C1 segment of cervical spinal cord (tissue), 14 donors: ENCODE results near the gene NAV2.
A peak's percentile ranks its signal among the peaks of the same experiment; 100 is the strongest.

Source experiments
- DNase-seq, 14 donors: peaks; one replicate each; lab custom pipeline; 2025; lab: John Stamatoyannopoulos, UW

The NAV2 gene

GRCh38 chr11:19777039-19777376 lies 64.4 kb downstream of the NAV2 start:
- DNase-seq: peak in 2 of 14 donors; percentile 27 to 31

- peak in 1 of 14 donors; percentile 16 for DNase-seq
These were observed 64.9 kb downstream of the NAV2 start for GRCh38 chr11:19777377-19778102.

GRCh38 chr11:19779740-19780139 lies 67.1 kb downstream of the NAV2 start:
- no peak for DNase-seq

DNA sequence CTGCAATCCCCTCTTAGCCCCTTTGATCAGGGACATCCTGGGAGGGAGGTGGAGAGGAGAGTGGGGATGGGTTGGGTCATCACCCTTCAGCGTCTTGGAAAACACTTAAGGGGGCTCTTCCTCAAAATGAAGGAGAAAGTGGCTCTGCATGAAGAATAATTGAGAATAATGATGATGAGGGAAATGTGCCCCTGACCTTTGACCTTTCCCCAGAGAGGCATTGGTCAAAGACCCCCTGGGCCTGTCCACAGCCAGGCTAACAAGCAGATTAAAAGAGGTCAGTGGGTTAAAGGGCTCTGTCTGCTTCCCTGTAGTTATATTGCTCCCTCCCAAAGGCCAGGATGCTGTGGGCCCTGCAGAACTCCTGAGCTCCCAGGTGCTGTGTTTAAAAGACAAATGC lies 68.7 kb downstream of the NAV2 start:
- DNase-seq: no peak

GRCh38 chr11:19785265-19785664 lies 72.6 kb downstream of the NAV2 start:
- no peak for DNase-seq

DNA sequence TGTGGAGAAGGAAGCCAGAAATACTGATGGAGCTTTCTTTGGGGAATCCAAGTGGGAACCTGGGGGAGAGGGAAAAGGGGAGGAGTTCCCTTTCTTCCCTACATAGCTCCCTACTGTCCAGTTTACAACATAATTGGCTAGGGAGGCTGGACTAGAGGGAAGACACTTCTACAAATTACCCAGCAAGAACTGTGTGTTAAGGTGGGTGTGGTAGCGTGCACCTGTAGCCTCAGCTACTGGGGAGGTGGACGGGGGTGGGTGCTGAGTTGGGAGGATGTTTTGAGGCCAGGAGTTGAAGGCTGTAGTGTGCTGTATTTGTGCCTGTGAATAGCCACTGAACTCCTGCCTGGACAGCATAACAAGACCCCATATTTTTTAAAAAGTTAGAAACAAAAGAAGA lies 74.0 kb downstream of the NAV2 start:
- DNase-seq: no peak

- no peak for DNase-seq
These were observed 75.8 kb downstream of the NAV2 start for GRCh38 chr11:19788435-19788834.

DNA sequence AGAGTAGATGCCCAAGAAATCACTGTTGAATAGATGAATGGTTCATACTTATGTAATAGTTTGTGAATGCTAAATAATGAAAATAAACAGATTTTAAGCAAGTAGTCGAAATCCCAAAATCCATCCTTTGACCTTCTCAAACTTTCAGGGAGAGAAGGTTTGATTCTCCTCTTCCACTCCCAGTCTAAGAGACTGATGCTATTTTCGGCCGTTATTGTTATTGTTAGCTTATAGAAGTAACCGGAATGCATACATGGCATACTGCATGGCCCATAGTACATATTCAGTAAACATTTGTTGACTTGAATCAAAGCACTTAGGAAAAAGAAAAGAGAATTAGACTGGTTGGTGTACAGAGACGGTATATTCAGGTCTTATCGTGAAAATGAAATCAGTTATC lies 76.6 kb downstream of the NAV2 start:
- DNase-seq: no peak

DNA sequence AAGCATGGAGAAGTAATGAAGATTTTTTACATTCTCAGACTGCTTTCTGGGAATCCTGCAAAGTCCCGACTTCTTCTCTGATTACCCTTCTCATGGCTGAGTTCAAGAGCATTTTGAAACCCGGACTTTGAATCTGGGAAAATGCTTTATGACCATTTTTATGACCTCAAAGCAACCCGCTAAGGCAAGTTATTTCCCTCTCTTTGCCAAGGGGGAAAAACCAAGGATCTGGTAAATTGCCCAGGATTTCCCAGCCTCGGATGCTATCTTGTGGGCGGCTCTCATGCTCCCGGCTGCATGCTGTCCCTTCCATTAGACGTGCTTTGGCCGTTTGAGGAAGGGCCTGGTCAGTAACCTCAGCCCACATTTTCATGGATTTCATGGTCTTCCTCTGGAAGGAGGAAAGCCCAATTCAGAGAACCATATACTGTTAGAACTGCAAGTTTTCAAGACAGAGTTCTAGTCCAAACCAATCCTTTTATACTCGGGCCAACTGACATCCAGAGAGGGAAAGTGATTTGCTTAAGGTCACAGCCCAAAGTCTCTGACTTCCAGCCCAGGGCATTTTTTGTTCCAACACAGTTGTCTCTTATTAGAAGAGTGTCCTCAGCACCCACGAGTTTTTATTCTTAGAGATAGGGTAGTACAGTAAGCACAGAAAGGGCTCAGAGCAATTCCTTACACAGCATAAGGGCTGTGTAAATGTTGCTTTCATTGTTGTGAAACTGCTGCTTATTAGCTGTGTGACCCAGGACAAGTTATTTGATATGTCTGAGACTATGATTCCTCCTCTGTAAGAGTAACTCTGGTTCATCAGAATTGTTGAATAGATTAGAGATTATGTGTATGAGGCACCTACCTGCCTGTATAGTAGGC lies 77.4 kb downstream of the NAV2 start:
- DNase-seq: no peak

DNA sequence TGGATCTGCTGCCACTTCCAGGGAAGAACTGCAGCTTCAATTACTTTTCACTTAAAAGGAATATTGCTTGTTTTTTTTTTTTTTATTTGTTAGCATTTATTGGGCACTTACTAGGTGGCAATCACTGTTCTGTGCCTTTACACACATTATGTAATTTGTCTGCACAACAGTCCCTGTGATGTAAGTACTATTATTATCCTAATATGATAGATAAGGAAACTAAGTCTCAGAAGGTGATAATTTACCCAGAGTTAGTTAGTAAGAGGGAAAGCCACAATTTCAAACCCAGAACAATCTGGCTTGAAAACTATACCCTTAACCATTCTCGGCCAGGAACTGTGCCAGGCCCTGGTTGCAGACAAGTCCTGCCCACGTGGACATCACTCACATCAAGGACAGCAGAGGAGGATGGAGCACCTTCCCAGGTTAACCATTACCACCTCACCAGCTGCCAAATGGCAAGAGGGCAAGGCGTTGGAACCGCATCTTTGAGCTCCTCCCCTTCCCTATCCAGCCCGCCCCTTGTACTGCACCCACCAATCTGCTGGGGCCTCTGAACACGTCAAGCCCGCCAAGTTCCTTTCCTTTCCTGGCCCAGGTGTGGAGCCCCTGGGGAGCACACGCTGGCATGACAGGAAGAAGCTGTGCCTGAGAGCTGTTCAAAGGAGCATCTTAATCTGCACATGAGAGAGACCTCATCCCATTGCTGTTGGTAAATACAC lies 78.4 kb downstream of the NAV2 start:
- DNase-seq: peak in 1 of 14 donors; percentile 6

- no peak for DNase-seq
These were observed 79.9 kb downstream of the NAV2 start for GRCh38 chr11:19792510-19792909.

DNA sequence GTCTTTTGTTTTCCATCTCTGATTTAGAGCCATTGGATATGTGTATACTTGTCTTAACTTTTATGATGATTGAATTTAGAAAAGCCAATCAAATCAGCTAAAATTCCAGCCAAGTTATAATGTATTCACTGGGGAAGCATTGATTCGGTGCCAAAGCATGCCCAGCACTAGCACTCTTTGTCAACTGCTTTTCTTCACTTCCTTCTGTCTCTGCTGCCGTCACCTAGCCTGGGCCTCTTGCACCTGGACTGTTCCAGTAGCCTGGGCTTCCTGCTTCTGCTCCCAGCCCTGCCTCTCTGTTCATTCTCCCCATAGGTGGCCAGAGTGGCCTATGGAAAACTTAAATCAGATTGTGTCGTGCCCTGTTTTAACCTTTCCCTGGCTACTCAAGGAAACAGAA lies 80.7 kb downstream of the NAV2 start:
- no peak for DNase-seq

DNA sequence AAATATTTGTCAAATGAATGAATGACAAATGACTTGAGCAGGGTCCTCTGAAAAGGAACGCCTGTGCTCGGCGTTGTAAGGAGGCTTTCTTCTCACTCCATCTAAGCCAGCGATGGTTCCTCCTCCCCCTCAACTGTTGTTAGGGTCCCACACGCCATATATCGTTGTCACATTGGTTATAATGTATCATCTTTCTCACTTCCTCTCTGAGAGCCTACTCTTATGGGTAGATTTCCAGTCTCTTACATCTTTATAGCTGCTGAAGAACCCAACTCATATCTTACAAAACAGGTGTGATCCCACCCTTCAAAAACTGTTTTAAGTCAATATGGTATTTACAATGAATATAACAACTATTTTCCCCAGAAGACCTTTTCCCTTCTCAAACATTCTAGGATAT lies 81.5 kb downstream of the NAV2 start:
- no peak for DNase-seq

DNA sequence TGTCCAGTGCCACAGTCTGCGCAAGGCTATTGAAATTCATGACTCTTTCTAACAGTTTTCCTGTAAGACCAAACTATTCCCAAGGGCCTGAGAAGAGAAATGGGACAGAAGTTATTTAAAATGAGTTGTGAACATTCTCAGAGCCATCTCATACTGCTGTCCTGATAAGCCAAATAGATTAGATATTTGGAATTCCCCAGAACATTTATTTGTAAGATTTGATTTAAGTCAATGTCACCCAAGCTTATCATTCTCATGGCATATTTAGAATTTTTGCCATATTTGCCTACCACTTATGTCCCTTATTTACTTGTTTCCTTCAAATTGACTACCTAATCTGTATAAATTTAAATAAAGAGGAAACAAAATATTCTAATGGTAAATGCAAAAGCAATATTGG lies 82.4 kb downstream of the NAV2 start:
- no peak for DNase-seq

DNA sequence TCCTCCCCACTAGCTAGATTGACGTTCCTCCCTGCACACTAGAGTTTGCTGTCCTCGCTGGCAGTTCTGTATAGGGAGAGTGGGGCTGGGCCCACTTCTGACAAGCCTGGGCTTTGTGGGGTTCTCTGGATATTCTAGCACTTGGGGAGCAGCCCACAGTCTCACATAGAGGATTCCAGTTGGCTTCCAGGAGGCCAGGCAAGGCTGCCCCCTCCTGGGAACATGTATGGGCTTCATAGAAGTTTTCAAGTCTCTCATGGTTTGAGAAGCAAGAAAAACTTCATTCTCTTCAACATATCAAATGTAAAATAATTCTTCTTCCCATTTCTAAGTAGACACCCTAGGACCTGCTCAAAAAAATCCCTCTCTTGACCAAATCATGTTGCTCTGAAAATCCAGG lies 87.5 kb downstream of the NAV2 start:
- DNase-seq: no peak

DNA sequence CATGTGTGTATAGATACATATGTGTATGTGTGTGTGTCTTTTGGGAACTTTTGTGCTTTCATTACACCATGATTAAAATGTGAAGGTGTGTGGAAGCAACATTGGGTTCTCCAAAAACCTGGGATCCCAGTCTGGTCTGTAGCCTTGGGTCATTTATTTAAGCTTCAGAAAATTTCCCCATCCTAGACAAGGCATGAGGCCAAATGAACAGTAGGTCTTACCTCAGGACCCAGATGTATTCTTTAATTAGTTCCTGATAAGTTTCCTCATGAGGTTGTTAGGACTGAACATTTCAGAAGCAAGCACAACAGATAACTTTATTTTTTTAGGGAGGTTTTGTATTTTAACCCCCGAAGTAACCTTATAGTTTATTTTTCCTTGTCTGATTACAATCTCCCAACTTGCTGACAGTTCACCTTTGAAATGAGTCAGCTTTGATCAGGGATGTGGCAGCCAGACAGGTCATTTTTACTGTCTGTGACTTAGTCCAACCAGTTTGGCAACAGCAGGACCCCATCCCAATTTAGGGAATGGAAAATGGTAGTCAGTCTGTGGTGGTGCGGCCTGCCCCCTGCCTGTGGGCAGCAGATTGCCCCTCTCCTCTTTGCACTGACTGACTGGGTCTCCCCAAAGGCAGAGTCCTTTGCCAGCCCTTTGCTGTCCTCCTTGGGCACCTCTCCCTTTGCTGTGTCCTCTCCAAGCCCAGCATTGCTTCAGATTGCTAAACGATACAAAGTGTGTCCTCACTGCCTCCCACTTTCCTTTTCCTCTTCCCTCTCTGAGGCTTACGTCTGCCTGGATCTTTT lies 88.3 kb downstream of the NAV2 start:
- no peak for DNase-seq

GRCh38 chr11:19802773-19803293 lies 90.2 kb downstream of the NAV2 start:
- no peak for DNase-seq

DNA sequence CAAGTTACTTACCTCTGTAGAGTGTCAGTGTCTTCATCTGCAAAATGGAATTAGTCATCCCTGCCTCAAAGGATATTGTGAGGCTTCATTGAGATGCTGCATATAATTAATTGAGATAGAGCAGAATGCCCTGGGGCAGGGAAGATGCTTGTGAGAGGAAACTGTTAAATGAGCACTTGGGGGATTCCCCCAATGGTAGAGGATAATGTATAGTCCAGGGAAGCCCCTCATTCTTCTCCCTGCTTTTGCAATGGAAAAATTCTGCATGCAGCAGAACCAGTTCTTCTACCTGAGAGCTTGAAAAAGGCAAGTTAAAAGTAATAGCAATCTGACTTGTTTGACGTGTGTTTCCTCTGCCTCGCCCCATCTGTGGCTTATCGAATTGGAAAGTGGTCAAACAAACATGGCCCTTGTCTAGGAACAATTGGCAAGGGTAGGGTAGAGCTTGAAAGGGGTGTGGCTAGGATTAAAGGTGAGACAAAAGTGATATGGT lies 90.9 kb downstream of the NAV2 start:
- DNase-seq: no peak

DNA sequence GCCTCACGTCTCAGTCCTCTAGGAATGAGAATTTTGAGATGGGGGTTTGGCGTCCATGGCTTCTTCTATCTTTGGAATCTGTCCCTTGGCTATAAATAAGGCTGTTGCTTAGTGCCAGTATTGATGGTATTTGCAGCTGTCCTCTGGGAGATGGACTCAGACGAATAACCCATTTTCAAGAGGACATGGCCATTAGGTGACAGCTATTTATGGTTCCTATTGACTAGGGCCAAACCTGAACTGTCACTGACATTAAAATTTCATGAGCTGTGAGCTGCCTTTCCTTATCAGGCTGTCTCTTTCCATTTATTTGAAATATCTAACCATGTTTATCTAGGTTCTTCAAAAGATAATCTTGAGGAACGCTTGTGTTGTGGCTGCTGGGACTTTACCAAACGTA lies 92.7 kb downstream of the NAV2 start:
- no peak for DNase-seq

GRCh38 chr11:19805827-19806226 lies 93.2 kb downstream of the NAV2 start:
- DNase-seq: no peak

DNA sequence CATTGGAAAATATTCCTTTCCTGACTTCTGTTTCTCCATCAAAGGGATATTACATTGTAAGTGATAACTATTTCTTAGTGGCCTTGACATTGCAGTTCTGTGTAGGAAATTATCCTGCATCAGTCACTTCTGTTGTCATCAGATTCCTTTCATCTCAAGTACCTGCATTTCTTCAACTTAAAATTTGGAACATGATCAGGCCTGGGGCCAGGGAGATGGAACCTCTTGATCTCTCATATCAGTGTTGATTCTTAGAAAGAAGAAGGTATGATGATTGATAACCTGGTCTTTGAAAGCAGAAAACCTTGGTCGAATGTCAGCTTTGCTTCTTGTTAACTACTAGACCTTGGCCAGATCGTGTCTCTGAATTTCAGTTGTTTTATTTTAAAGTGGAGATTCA lies 93.6 kb downstream of the NAV2 start:
- DNase-seq: no peak
